VCaP (cell line): Measurements from ENCODE around the gene MALRD1.

ENCODE experiments used
- H3K27ac ChIP-seq: fragments of 450-650 bp; 2 replicates; pipeline ENCODE4 v1.5.1; 2017
- TF ChIP-seq, protein P1 (sequence below): fragments of 450-650 bp; conservative IDR thresholded peaks from 2 replicates; pipeline ENCODE4 v1.5.1; 2017; ENCODE audit warnings: mild to moderate bottlenecking, moderate library complexity

Gene MALRD1

DNA sequence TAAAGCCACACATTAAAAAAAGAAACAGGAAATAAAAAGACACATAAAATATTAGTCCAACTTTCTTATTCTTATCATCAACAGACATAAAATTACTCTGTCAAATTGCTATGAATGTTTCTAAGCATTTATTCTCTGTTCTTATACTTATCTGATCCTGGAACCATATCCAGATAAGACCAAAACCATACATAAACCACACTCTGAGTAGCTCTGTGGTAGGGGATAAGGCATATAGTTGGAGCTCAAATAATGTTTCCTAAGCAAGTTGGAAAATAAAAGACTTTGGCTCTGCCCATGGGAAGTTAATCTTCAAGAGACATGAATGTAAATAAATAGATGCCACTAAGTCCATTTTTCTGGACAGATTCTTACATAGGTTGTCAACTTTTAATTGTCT, 664.6 kb downstream of the MALRD1 start:
- TF ChIP-seq, protein P1, sequence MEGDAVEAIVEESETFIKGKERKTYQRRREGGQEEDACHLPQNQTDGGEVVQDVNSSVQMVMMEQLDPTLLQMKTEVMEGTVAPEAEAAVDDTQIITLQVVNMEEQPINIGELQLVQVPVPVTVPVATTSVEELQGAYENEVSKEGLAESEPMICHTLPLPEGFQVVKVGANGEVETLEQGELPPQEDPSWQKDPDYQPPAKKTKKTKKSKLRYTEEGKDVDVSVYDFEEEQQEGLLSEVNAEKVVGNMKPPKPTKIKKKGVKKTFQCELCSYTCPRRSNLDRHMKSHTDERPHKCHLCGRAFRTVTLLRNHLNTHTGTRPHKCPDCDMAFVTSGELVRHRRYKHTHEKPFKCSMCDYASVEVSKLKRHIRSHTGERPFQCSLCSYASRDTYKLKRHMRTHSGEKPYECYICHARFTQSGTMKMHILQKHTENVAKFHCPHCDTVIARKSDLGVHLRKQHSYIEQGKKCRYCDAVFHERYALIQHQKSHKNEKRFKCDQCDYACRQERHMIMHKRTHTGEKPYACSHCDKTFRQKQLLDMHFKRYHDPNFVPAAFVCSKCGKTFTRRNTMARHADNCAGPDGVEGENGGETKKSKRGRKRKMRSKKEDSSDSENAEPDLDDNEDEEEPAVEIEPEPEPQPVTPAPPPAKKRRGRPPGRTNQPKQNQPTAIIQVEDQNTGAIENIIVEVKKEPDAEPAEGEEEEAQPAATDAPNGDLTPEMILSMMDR = no peak
- H3K27ac ChIP-seq = no peak overlapping the region

DNA sequence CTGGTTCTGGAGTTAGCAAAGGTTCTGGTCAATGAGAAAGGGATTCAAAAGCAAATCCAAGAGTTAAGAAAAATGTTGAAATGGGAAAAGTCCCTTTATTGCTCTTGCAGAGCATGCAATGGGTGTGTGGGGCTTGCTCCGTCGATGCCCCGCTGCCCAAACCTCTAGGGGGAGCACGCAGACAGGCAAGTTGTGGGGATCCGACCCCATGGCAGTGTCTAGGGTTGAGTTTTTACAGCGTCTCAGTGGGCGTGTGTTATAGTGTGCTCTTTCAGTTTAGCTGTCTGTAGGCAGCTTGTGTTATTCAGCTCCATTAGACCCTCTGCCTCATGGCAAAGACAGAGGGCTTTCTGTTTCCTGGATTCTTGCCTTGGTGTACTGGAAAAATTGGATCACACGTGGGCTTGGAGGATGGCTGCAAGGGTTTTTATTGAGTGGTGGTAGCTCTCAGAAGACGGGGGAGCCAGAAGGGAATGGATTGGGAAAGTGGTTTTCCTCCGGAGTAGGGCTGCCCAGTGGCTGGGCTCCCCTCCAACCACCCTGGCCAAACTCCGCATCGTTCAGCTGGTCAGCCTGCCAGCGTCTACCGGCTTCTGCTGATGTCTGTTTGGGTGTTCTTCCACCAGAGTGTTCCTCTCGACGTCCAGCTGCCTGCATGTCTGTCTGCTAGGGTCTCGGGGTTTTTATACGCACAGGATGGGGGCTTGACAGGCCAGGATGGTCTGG, 665.4 kb downstream of the MALRD1 start:
- TF ChIP-seq, protein P1 = no peak
- H3K27ac ChIP-seq = no peak overlapping the region

DNA sequence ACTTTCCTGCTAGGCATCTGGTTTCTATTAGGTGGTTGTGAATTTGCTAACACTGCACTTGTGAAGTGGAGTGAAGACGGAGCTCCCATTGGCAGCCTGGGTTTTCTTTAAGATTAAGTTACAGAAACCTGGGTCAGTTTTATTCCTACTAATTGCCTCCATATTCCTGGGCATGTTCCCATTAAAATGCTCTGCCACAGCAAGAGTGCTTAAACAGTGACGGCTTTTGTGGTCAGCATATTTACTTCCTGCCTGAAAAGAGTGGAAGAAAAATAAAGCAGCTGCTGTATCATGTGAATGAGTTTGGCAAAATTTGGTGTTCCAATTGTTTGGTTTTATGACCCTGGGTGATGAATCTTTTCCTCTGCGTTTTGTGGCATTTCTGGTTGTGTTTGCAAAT, 670.7 kb downstream of the MALRD1 start:
- TF ChIP-seq, protein P1 = no peak
- H3K27ac ChIP-seq = no peak overlapping the region

DNA sequence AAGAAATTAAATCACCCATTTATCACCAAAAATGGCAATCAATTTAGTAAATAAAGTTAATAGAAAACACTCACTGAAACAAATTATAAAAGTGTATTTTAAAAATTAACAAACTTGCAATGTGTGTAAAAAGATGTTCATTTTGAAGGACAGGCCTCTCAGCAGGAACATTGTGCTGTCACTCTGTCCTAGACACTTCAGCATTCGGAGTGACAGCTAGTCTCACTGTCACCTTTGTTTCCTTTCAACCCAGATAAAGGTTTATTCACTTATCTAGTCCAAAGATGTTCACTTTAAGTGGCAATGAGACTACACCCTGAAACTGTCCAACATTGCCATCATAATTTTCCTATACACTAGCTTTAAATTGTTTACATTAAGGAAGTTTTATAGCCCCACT, 675.7 kb downstream of the MALRD1 start:
- TF ChIP-seq, protein P1 = no peak
- no peak overlapping the region for H3K27ac ChIP-seq

DNA sequence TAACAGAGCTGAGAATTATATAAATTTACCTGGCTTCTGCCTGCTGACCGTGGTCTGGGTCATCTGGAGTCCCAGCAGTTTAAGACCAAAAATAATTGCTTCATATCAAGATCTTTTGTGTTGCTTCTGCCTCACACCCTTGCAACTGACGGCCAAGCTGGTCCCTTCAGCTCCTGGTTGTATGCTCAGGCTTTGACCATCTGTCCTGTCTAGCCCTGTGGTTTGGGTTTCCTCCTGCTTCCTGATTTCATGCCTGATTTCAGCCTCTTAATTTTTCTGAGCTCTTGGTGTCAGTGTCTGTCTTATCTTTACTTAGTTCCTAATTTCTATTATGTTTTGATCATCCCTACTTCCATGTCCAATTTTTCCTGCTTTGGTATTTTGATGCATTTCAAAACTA, 679.8 kb downstream of the MALRD1 start:
- H3K27ac ChIP-seq = no peak overlapping the region
- TF ChIP-seq, protein P1 = no peak

DNA sequence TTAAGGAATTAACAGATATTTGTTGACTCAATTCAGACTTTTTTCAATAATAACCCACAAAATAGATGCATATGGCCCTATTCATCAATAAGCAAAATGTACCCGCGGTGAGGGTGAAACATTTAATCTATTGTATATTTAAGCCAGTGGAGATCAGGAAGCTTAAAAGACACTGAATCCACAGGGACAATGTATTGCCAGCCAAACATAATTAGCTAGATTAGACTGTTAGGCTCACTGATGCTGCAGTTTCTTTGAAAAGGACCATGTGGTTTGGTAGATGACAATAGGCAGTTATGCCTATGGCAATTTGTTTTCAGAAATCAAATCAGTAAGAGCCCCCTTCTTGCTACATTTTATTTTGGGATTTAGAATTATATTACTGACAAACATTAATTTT, 680.4 kb downstream of the MALRD1 start:
- no peak overlapping the region for H3K27ac ChIP-seq
- TF ChIP-seq, protein P1 = no peak

DNA sequence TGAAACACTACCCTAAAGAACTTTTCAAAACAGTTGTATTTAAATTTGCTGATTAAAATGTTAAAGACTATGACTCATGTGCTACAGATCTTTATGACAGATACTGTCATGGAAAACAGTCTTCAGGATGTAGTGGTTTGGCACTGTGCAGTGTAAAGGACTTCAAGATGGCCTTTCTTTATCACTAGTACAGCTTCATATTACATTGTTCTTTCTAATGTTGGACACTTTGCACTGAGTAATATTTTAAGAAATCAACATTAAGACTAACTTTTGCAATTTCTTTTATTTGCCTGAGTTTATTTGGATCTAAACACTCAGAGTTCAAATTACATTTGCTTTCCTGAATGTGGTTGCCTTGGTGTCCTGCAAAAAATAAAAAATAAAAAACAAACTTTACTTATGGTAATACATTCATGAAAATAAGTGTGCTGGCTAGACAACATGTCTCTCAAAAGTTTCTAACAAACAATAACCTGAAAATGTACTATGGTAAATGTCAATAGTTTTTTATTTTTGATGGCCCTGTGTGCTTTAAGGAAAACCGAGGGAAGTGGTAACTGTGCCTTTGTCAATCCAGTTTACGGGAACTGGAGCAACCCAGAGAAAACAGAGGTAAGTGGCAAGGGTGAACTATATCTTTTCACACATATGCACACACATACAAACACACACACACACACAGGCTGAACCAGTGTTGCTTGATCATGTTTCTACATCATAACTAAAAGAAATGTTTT, 681.7 kb downstream of the MALRD1 start:
- TF ChIP-seq, protein P1 = no peak
- no peak overlapping the region for H3K27ac ChIP-seq
